ENCODE results near the gene SCARB1. TPM values are rescaled to one million over a fixed set of nuclear protein-coding genes. Genes with fewer than 3 reads are reported as not detected.
A peak's percentile ranks its signal among the peaks of the same experiment; 100 is the strongest.

The SCARB1 gene
- total and polyA plus RNA-seq, 2 experiments from 2014 or later: 50.4 to 90.0 TPM

- Histone ChIP-seq H3K9me2 (replicated peaks; ENCODE audit: insufficient read depth) (no peaks in the 10 kb centered on the region), H3K79me2 (peaks cover 46% of the 10 kb centered on the region), H2AFZ (no peak overlapping the region), H3K4me1 (ENCODE audit: insufficient read depth) (peaks cover 12% of the 10 kb centered on the region), H3K36me3 (replicated peaks; ENCODE audit: insufficient read depth, low read depth) (no peaks in the 10 kb centered on the region), H3K4me2 (peak overlapping the region; percentile 85), H3K27ac (no peak overlapping the region), H3K9me3 (ENCODE audit: low read depth) (no peaks in the 10 kb centered on the region), H4K20me1 (ENCODE audit: insufficient read depth, poor library complexity, severe bottlenecking) (no peaks in the 10 kb centered on the region), H3K27me3 (no peaks in the 10 kb centered on the region), H3K4me3 (no peak overlapping the region)
- TF ChIP-seq EZH2phosphoT487 (IDR thresholded peaks at IDR 0.05; ENCODE audit: low read depth, severe bottlenecking, unreplicated experiment): no peak
- TF ChIP-seq EZH2 (IDR thresholded peaks at IDR 0.05; ENCODE audit: borderline replicate concordance): no peak
- no peak for TF ChIP-seq CTCF (IDR thresholded peaks at IDR 0.05; ENCODE audit: poor library complexity)
- 90% methylated on average over 8 of the region's 8 CpGs for WGBS (ENCODE audit: low lambda C conversion rate, missing lambda C conversion rate)
- no peak for DNase-seq (ENCODE audit: low spot score)
Observed at GRCh38 chr12:124861898-124862676, 1.6 kb downstream of the SCARB1 start.

- H3K9me2 ChIP-seq (replicated peaks; ENCODE audit: insufficient read depth): no peaks in the 10 kb centered on the region
- peak; percentile 4 for DNase-seq (ENCODE audit: low spot score)
- H3K79me2 ChIP-seq: peaks cover 52% of the 10 kb centered on the region
- no peaks in the 10 kb centered on the region for H3K27me3 ChIP-seq
- no peak overlapping the region for H2AFZ ChIP-seq
- TF ChIP-seq EZH2 (IDR thresholded peaks at IDR 0.05; ENCODE audit: borderline replicate concordance): no peak
- no peak for TF ChIP-seq EZH2phosphoT487 (IDR thresholded peaks at IDR 0.05; ENCODE audit: low read depth, severe bottlenecking, unreplicated experiment)
- TF ChIP-seq CTCF (IDR thresholded peaks at IDR 0.05; ENCODE audit: poor library complexity): no peak
- no peak overlapping the region for H3K4me3 ChIP-seq
- WGBS (ENCODE audit: low lambda C conversion rate, missing lambda C conversion rate): 83% methylated on average over 9 of the region's 9 CpGs
- H4K20me1 ChIP-seq (ENCODE audit: insufficient read depth, poor library complexity, severe bottlenecking): no peaks in the 10 kb centered on the region
- no peaks in the 10 kb centered on the region for H3K9me3 ChIP-seq (ENCODE audit: low read depth)
- H3K27ac ChIP-seq: no peak overlapping the region
- H3K4me2 ChIP-seq: peak overlapping the region; percentile 85
- peaks cover 12% of the 10 kb centered on the region for H3K4me1 ChIP-seq (ENCODE audit: insufficient read depth)
- no peaks in the 10 kb centered on the region for H3K36me3 ChIP-seq (replicated peaks; ENCODE audit: insufficient read depth, low read depth)
Observed at GRCh38 chr12:124861492-124861891, 2.2 kb downstream of the SCARB1 start.

GRCh38 chr12:124857921-124858461, 5.7 kb downstream of the SCARB1 start:
- H3K4me1 ChIP-seq (ENCODE audit: insufficient read depth): peaks cover 15% of the 10 kb centered on the region
- H3K9me2 ChIP-seq (replicated peaks; ENCODE audit: insufficient read depth): no peaks in the 10 kb centered on the region
- H3K9me3 ChIP-seq (ENCODE audit: low read depth): no peaks in the 10 kb centered on the region
- no peak overlapping the region for H3K4me2 ChIP-seq
- H2AFZ ChIP-seq: no peak overlapping the region
- no peaks in the 10 kb centered on the region for H3K36me3 ChIP-seq (replicated peaks; ENCODE audit: insufficient read depth, low read depth)
- H3K4me3 ChIP-seq: no peak overlapping the region
- peaks cover 81% of the 10 kb centered on the region for H3K79me2 ChIP-seq
- H3K27ac ChIP-seq: no peak overlapping the region
- DNase-seq (ENCODE audit: low spot score): no peak
- 95% methylated on average over 11 of the region's 11 CpGs for WGBS (ENCODE audit: low lambda C conversion rate, missing lambda C conversion rate)
- no peaks in the 10 kb centered on the region for H3K27me3 ChIP-seq
- TF ChIP-seq CTCF (IDR thresholded peaks at IDR 0.05; ENCODE audit: poor library complexity) (no peak), EZH2phosphoT487 (IDR thresholded peaks at IDR 0.05; ENCODE audit: low read depth, severe bottlenecking, unreplicated experiment) (no peak), EZH2 (IDR thresholded peaks at IDR 0.05; ENCODE audit: borderline replicate concordance) (no peak)
- H4K20me1 ChIP-seq (ENCODE audit: insufficient read depth, poor library complexity, severe bottlenecking): no peaks in the 10 kb centered on the region
